HG03045 (cell line): ENCODE measurements around the gene CHKA.

Experiments
- ATAC-seq: cut with Tn5 transposase; IDR thresholded peaks from one replicate; pipeline ENCODE4 v1.9.1; 2021; ENCODE audit warnings: mild to moderate bottlenecking, moderate library complexity; ENCODE audit not compliant: unreplicated experiment

CHKA gene

DNA sequence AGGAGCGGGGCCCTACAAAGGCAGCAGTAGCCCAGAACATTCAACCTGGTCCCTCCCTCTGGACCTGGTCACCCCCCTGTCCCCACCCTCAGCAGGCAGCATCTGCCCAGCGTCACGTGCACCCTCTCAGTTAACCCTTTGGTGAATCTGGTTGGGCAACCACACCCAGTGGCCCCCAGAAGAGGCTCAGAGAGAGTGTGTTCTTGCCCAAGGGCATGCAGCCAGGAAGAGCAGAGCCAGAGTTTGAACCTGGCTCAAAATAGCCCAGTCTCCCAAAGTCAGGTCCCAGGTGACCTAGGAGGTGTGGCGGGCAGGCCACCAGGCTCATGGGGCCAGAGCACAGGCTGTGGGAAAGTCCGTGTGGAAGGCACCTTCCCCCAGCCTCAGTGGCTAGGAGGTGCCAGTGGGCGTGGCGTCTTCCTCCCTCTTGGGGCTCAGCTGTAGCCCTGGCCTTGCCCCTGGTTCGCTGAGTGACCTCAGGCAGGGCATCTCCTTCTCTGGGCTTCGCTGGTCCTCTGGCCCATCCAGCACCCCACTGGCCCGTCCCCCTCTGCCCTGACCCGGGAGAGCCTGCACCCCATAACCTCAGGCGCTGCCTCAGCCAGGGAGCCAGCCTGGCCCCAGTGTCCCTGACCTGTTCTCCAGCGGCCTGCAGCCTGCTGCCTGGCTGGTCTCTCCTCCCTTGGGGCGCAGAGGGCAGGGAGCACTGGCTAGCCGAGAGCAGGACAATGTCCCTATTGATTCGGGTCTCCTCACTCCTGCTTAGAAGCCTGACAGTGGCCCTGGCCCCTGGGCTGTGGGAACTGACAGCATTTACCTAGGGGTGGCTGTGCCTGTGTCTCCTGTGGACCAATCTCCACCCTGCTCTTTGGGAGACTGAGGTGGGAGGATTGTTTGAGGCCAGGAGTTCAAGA, 104.0 kb downstream of the CHKA start:
- no peak for ATAC-seq

- ATAC-seq = no peak
Observed at GRCh38 chr11:68016161-68016903, 104.9 kb downstream of the CHKA start.

DNA sequence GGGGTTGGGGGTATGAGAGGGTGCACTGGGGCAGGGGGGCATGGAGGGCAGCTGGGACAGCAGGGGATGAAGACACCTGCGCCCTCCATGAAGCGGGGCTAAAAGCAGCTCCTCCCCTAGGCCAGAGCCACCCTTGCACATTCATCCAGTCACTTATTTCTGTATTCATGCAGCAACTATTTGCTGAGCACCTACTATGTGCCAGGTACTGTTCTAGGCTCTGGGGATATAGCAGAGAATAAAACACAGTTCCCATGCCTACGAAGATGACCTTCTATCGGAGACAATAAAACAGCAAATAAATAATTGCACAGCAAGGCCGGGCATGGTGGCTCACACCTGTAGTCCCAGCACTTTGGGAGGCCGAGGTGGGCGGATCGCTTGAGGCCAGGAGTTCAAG, 105.7 kb downstream of the CHKA start:
- no peak for ATAC-seq

DNA sequence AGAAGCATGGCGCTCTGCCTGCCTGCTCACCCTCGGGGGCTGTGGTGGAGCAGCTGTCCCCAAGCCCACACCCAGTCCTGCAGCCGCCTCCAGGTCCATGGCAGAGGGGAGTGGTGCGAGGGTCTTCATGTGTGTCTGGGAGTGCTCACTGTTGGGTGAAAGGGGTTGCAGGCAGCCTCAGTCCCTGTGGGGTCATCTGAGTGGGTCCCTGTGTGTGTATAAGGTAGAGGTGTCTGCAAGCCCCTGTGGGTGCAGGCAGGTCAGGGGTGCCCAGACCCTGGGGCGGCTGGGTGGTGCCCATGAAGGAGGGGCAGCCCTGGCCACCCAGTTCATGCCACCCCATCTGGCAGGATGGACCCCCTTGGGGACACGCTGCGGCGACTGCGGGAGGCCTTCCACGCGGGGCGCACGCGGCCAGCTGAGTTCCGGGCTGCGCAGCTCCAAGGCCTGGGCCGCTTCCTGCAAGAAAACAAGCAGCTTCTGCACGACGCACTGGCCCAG, 106.2 kb downstream of the CHKA start:
- ATAC-seq = no peak

DNA sequence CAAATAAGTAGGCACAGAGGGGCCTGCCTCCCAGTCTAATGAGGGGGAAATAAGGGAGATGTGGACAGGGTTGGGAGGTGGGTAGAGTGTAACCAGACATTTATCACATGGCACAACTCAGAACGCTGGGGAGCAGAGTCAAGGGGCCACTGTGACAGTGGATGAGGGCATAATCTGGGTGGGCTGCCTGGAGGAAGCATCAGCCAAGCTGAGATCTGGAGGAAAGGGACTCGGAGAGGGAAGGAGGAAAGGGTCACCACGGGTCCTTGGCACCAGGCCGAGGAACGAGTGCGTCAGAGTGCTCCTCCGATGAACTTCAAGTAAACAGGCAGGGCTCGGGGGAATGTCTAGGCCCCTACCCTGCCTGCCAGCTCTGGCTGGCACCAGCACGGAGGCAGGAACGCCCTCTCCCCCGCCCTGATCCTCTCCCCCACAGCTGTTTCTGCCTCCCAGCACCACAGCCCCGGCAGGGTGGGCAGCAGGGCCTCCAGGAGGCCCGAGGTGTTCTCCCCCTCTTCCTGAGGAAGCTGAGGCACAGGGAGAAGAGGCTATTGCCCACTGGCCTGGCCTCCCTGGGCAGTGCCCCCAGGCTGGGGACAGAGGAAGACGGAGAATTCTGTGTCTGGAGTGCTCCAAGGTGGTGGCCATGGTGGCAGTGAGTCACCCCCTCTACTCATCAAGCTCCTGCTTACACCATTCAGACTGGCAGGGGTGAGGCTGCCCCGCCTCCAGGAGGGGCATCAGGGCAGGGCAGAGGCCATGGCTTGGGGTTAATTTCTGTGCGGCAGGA, 106.8 kb downstream of the CHKA start:
- ATAC-seq = no peak

GRCh38 chr11:68013611-68014156, 107.5 kb downstream of the CHKA start:
- ATAC-seq = no peak

DNA sequence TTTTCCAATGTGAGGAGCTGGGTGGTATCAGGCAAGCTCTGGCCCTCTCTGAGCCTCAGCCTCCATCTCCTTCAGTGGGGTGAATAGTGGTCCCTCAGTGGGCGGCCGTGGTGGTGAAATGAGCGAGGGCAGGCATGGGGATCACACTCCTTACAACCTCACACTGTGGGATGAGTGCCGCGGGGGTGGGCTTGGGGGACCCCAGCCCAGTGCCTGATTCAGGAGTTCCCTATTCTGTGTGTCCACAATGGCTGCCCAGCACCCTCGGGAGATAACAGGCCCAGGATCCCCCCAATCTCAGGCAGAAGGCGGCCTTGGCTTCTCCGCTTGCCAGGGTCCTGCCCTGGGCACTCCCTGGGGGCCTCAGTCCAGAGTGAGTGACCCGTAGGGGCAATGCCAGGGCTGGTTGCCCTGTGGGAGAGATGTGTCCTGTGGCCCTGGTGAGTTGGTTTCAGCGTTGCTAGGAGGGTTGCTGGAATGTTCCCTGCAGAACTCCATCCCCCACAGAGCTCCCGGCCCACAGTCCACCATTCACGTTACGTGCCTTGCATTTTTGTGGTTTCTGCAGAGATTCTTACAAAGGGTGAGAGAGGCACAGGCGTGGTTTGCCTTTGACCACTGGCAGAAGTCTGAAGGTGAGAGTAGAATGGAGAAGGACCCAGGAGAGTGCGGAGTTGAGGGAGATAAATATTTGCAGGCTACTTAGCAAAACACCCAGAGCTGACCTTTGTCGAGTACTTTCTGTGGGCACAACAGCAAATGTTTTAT, 108.2 kb downstream of the CHKA start:
- no peak for ATAC-seq

DNA sequence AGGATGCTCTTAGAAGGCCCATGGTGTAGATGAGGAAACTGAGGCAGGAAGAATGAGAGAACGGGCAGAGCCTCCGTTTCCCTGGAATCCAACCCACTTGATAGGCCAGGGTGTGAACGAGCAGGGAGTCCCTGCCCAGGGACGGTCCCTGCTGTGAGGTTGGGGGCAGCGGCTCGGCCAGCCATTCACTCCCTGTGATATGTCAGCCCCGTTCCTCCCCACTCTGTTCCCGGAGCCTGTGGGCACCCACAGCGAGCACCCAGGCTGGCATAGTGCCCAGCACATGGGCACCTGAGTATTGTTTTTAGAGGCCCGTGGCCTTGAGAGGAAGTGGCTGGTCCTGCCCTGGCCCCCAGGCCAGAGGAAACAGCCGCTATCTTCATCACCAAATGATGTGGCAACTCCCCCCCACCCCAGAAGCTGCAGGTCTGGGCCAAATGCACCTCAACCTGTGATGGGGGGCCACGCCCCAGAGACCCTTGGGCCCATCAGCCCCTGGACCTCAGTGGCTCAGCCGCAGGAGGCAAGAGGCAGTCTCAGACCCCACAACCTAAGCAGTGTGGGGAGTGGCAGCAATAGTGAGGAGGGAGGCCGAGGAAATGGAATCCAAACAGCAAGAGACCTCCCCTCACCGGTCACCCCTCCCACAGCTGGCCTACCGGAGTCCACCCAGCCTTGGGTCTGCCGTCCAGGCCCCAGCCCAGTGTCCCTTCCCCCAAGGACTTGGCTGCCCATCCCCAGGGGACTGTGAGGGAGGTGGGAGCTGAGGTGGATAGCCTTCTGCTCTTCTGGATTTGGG, 108.9 kb downstream of the CHKA start:
- ATAC-seq = no peak

GRCh38 chr11:68011051-68011943, 109.9 kb downstream of the CHKA start:
- ATAC-seq = no peak

GRCh38 chr11:68010090-68011041, 110.8 kb downstream of the CHKA start, which contains the start of gene ALDH3B1:
Gene ALDH3B1, plus strand, starts transcription at chr11:68010327. Its CDS starts 4,971 bp downstream, at chr11:68015298.
- ATAC-seq = no peak

GRCh38 chr11:68009391-68010089, 111.6 kb downstream of the CHKA start:
- ATAC-seq = no peak

DNA sequence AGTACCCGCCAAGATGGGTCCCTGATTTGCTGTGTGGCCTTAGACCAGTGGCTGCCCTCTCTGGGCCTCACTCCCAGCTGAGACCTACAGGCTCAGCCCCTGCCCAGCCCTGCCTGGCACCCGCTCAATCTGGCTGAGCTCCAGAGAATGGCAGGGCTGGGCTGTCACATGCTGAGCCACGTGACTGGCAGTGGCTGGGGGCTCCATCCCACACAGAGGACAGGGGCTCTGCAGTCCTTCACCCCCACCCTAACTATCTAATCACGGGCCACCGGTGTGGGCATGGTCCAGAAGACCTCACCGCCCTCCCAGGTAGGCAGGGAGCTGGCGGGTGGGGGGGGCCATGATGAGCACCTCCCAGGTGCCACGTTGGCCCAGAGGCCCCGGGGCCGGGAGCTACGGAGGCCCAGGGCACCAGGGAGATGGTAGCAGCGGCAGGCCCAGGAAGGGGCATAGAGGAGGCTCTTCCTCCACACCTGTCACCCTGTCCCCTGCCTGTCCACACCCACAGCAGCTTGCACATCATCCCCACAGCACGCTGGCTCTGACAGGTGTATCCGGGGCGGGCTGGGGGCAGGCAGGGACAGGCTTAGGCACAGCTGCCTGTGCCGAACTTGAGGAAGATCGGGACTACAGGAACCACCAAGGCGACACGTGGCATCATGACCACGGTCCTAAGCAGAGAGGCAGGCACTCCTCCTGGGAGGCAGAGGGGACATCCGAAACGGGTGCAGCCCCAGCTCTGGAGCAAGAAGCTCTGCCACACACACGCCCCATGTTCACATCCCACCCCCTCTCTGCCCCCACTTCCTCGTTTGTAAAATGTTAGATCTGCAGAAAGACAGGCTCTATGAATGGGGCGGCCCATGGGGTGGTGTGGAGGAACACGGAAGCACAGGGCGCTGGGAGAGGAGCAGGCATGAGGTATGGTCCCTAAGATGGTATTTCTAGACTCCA, 112.5 kb downstream of the CHKA start:
- no peak for ATAC-seq

DNA sequence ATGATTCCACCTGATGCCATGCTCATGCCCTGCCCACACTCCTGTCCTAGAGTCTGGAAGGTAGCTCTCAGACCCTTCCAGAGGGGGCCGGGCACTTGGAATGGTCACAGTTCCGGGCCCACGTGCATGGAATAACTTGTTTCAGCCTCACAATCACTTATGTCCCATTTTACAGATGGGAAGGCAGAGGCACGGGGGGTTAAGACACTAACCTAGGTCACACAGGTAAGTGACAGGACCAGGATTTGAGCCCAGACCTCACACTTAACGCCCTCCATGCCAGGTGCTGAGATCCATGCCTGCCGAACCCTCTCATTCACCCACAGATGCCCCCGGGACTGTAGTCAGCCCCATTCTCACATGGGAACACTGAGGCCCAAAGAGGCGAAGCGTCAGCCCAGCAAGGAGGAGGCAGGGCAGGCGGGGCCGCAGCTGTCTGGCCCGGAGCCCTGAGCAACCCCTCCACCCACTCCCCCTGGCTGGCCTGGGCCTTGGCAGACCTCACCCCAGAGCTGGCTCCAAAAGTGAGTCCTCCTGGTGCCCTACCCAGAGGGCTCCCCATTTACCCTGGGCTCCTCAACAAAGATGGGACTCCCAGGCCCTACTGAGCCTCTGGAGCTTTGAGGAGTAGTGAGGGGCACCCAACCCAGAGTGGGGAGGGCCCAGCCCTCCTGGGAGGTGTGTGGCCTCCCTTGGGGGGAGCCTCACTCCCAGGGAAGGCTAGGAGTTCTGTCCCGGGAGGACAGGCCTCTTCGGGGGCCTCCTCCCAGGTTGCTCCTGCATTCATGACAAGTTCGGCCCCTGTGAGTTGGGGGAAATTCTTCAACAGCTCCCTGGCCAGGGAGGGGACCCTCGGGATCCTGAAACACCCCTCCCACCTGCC, 113.4 kb downstream of the CHKA start:
- no peak for ATAC-seq

- no peak for ATAC-seq
Observed at GRCh38 chr11:68006606-68007166, 114.5 kb downstream of the CHKA start.
